GM19023 (cell line): ENCODE results near the gene APOL6.
"Not testable (repeated sequence)": the region's sequence is repeated elsewhere in the genome, so short reads cannot be mapped to it uniquely, and the experiment has no call there.

Experiments used
- ATAC-seq: cut with Tn5 transposase; IDR thresholded peaks from one replicate; pipeline ENCODE4 v1.9.1; 2021; ENCODE audit warnings: mild to moderate bottlenecking, moderate library complexity; ENCODE audit not compliant: unreplicated experiment

APOL6 gene

DNA sequence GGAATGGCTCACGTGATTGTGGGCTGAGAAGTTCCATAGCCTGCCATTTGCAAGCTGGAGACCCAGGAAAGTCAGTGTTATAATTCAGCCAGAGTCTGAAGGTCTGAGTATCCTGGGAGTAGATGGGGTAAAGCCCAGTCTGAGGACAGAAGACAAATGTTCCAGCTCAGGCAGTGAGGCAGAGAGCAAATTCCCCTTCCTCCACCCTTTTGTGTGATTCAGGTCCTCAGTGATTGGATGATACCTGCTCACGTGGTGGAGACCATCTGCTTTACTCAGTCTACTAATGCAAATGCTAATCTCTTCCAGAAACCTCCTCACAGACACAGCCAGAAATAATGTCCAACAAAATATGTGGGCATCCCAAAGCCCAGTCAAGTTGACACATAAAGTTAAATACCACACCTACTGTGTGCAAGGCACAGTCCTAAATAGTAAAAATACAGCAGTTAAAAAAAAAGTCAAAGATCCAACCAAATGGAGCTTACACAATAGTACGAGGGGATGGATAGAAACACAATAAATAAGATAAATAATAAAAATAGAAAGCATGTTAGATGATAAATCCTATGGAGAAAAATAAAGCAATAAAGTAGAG is 13.2 kb upstream of the APOL6 start:
- ATAC-seq: no peak

DNA sequence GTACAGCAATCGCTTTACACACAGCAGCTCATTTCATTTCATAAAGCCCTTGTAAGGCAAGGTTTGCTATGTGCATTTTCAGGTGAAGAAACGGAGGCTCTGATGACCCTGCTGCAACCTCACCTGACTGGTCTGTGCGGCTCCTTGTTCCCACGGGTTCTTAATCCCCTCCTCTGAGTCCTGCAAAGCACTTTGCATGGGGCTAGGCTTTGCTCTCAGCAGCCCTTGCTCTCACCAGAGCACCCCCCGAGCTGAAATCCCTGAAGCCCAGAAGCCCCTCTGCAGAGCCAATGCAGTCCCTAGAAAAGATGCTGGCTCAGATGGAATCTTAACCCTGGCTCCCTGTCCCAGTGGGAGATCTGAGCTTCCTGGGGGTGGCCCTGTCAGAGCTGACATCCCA is 11.0 kb upstream of the APOL6 start:
- no peak for ATAC-seq

DNA sequence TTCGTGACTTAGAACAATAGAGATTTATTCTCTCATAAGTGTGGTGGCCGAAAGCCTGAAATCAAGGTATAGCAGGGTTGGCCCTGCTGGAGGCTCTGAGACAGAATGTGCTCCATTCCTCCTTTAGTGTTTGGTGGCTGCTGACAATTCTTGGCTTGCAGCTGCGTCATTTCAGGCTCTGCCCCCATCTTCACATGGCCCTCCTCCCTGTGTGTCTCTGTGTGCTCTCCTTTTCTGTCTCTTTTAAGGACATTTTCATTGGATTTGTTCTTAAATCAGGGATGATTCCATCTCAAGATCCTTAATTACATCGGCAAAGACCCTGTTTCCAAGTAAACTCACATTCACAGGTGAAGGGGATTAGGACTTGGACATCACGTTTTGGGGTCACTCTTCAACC is 10.2 kb upstream of the APOL6 start:
- no peak for ATAC-seq

DNA sequence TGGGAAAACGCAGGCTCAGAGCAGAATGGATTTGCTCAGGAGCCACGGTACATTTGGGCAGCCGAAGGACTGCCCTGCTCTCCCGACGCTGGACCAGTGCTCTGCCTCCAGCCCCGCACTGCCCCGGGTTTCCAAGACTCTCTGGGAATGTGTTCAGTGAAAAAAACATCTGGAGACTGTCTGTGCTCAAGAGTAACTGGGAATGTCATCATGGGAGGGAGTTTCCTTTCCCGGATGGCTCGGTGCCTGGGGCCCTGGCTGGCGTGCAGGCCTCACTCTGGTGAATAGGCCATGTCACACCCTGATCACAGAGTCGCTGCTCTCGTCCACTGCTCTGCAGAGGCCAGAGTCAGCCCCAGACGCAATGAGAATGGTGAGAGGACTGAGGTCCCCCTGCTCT is 9.8 kb upstream of the APOL6 start:
- ATAC-seq: no peak

DNA sequence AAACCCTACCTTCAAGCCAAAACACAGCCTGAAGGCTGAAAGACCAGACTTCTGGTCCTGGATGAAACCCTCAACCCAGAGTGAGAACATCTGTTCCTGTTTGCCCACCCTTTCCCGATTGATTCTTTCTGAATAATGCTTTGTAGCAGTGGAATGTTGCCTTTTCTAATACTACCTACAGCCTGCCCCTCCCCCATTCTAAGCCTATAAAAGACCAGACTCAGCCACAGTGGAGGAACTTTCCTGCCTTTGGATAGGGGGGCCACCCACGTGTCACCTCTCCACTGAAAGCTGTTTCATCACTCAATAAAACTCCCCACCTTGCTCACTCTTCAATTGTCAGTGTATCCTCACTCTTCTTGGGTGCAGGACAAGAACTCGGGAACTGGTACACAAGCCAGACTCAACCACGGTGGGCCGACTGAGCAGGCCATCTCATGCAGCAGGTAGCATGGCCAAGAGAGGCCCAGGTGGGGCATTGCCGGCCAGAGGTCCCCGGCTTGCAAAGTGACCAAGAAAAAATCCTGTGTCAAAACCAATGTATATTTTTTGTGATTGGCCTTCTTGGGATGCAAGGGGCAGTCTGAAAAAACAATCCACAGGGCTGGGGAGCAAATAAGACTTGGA is 6.6 kb upstream of the APOL6 start:
- ATAC-seq: no peak

DNA sequence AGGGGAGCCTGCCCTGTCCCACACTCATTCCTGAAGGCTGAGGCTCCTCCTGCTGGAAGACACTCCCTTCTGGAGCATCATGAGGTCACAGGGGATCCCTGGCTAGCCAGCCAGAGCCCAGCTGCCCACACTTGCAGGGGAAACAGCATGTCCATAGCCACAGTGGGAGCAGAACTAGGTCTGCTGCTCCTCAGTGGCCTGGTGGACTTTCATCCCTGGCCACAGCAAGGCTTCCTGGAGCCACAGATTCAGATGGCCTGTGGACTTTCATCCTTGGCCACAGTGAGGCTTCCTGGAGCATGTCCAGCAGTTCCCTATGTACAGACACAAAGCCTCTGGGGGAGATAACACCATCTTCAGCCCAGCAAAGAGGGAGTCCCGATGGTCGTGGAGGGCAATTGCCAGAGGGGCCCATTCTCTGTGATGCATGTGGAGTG is 5.9 kb upstream of the APOL6 start:
- no peak for ATAC-seq

DNA sequence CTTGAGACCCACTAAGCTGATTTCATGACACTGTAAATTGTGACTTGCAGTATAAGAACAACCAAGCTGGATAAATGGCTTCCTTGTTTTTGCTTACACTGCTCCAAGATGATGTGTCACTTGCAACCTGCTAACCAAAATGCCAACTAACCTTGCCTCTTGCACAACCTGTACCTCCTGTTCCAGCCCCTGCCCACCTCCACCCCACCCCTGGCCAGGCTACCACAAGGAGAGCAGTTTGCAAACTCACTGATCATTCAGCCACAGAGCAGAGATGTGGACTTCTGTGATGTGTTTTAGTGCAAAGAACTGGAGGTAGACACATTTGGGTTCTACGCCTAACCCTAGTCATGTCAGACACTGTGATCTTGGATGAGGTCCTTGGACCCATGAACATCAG is 4.3 kb upstream of the APOL6 start:
- ATAC-seq: no peak

DNA sequence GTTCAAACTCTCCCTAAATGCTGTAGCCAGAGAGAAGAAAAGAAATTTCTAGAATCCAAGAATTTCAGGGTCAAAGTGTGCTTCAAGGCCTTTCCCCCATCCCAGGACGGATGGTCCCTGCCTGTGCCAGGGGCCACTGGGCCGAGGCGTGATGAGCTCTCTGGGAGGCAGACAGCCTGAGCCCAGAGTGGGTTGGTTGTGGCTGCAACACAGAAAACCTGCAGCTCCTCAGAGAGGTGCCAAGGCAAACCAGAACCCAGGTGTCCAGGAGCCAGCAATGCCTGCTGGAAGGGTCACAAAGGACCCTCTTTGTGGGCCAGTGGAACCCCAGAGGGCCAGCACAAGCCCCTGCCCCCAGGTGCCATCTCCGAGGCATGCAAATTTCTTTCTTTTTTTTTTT is 2.6 kb upstream of the APOL6 start:
- ATAC-seq: no peak

DNA sequence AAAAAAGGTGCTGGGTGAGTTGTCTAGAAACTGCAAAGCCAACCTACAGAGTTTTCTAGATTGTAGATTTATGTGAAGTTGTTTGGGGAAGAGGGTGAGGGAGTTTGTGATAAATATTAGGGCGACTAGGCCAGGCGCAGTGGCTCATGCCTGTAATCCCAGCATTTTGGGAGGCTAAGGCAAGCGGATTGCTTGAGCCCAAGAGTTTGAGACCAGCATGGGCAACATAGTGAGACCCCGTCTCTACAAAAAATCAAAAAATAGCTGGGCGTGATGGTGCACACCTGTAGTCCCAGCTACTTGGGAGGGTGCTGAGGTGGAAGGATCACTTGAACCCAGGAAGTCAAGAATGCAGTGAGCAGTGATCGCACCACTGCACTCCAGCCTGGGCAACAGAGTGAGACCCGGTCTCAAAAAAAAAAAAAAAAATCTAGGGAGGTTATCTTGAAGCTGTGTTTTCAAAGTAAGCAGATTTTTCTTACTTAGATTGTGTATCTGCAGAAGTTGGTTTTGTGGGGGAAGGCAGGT is 844 bp downstream of the APOL6 start:
- ATAC-seq: no peak

DNA sequence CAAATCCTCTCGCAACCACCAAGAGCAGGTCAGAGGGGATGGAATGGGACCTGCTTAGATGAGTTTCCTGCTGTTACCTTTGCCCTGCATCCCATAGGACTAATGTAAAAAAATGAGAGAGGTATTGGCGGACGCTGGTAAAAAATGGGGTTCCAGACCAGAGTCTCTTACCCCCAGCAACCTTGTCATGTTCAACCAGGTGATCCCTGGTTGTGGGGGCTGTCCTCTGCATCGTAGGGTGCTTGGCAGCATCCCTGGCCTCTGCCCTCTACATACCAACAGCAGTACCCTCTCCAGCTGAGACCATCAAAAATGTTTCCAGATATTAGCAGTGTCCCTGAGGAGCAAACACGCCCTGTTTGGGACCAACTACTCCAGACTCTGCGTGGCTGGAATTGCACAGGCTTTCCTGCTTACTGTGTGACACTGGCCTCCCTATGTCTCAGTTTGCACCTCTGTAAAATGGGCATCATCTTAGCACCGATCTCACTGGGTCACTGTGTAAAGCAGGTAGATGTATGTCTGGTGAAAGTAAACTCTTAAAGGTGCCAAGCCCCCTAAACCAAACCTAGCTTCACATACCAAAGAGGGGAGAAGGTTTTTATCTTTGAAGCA is 1.5 kb downstream of the APOL6 start:
- ATAC-seq: no peak

DNA sequence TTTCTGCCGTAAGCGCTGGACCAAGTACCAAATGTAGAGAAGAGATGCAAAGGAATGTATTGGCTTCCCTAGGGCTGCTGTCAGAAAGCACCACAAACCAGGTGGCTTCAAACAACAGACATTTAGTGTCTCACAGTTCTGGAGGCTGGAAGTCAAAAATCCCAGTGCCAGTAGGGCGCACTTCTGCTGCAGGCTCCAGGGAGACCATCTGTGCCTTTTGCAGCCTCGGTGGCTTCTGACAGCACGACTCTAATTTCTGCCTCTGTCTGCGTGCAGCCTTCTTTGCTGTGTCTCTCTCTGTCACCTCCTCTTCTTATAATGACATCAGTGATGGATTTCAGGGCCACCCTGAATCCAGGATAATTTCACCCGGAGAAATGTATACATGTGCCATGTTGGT is 2.8 kb downstream of the APOL6 start:
- no peak for ATAC-seq

DNA sequence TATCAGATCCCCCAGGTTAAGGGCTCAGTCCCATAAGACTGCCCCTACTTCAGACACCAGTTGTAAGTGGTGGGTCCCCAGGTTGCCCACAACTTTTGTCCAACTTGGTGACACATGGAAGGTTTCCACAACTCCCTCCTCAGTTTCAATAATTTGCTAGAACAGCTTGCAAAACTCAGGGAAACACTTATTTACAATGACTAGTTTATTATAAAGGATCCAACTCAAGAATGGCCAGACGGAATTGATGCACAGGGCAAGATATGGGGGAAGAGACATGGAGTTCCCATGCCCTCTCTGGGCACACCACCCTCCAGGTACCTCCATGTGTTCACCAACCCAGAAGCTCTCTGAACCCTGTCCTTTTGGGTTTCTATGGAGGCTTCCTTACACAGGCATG is 5.6 kb downstream of the APOL6 start:
- no peak for ATAC-seq

DNA sequence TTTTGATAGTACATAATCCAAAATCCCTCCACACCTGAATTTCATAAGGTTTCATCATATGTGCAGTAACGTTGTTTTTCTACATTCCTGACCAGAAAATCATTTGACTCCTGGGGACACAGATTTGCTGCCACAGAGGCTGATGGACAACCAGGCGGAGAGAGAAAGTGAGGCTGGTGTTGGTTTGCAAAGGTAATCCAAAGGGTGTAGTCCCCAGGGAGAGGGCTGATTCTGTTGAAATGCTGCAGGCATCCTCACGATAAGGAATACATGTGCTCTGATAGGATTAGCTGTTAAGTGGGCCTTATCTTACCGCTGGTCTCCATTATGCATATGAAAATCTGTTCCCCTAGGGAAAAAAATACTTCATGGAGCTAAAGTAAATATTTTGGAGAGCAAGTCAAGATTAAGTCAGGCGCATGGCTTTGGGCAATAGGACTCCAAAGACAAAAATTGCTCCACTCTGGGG is 8.1 kb downstream of the APOL6 start:
- ATAC-seq: no peak

DNA sequence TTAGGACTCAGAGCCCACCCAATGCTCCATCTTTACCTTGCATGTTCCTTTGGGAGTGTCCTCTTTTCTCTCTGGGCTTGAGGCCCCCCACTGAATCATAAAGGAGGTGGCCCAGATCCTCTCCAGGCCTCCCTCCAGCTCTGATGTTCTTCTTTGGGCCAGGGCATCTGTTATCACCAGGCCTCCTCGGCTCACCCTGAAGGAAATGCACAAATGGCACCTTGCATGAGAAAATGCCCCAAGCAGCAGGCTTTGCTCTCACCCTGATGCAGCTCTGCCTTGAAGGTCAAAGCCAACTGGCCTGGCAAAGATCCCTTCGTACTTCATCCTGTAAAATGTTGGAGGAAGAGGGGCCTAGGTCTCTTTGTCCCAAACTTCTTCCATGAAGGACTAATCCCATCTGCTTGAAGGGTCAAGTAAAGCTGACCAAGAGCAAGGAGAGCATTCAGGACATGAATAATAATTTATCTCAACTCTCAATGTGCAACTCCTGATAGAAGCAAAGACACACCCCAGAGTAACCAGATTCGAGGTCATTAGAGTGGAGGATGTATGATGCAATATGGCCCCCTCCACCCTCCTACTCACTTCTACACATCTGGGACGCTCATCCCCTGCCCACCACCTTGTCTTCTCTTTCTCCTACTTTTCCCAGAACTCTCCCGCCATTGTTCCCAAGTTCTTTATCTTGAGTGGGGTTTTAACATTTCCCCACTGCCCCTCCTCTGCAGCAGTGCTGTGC is 9.5 kb downstream of the APOL6 start:
- no peak for ATAC-seq

DNA sequence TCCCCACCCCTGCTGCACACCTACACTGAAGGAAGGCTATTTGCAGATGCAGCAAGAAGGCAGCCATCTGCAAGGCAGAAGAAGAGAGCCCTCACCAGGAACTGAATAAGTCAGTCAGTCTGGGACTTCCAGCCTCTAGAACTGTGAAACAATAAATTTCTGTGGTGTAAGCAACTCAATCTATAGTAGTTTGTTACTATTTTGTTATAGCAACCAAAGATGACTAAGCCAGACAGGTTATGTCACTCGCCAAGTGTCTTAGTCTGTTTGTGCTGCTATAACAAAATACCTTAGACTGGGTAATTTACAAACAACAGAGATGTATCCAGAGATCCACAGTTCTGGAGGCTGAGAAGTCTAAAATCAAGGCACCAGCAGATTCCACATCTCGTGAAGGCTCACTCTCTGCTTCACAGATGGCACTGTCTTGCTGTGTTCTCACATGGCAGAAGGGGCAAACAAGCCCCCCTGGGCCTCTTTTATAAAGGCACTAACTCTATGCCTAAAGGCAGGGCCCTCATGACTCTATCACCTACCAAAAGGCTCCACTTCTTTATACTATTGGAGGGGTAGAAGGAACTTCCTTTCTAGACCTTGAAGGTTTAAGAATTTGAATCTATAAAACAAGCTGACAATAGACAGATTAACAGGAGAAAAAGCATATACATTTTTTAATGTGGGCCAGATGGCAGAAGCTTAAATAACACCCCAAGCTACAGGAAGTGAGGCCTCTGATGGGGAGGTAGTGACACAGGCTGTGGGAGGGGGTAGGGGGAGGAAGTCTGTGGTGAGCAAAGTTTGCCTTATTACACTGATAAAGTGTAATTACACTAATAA is 12.3 kb downstream of the APOL6 start:
- no peak for ATAC-seq

DNA sequence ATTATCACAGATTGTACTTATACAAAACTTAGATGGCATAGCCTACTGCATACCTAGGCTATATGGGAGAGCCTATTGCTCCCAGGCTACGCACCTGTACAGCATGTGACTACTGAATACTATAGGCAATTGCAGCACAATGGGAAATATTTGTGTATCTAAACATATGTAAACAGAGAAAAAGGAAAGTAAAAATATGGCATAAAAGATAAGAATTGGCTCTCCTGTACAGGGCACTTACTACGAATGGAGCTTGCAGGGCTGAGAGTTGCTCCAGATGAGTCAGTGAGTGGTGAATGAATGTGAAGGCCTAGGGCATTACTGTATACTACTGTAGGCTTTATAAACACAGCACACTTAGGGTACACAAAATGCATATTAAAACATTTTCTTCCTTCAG is 13.2 kb downstream of the APOL6 start:
- no peak for ATAC-seq

DNA sequence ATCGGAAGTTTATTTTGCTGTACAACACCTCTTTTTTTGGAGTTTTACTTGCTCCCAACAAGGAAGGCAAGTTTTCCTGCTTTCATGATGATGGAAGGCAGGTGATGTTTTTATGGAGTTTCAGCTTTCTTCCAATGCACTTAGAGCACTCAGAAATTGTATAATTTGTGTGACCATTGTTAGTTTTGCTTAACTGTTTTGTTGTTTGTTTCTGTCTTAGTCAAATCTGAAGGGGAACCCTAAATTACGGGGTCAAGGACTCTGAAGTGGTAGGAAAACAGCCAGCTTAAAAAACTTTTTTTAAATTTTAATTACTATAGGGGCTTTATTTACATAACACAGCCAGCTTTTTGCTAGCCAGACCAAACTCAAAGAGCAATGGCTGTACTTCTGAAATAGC is 14.7 kb downstream of the APOL6 start:
- no peak for ATAC-seq

DNA sequence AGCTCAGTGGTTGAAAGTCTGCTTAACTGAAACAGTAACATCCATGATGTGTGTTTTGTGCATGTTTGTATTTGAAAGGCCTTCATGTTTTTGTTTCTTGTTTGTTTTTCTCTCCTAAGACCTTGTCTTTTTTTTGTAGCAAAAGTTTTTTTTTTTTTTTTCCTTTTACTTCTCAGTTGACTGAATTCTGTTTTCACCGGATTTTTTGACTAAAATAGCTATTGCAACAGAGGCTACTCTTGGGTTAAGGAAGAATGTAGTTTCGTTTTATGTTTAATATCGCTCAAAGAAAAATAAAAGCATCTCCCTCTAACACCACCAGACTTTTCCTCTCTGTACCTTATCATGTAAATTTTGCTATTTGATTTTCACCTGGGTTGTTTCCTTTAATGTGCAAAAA is 15.1 kb downstream of the APOL6 start:
- no peak for ATAC-seq

DNA sequence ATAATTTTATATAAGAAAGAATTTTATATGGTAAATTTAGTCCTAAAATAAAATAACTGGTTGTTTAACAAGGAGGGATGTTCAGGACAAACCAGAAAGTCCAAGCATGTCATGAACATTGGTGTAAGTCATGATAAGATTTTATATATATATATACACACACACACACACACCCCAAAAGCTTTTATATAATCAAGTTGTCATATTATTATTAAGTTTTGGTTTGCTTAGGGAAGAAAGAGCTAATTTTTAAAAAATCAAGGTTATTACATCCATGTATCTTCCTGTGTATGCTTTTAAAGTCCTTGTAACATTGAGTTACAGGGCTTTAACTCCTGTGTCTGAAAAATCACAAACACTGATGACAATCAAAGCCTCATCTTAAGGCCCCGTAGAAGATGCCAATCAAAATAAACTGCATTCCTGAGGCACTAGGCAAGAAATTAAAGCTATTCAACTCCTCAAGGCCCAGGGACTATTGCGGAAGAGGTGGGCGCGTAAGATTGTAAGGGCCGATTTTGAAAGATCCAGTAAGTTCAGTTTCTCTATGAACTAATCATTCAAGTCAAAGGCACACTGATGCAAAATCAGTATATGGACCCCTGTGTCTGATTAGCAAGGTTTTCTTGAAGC is 16.8 kb downstream of the APOL6 start:
- ATAC-seq: no peak

DNA sequence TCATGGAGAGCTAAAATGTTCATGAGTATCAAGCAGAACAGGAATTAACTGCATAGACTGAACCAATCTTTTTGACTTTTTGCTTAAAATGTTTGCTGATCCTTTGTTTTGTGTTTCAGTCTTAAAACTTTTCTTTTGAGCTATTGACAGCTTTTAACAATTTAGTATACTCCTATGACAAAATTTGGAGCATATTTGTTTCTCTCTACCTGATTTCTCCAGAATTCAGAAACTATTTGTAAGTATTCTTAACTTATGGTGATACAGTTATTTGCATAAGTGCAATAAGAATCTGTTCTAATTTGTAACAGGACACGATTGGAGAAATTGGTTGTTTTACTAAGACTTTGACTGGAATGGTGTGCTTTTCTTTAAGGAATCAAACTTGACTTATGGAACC is 18.5 kb downstream of the APOL6 start:
- not testable (repeated sequence) for ATAC-seq
